Activated naive CD4-positive, alpha-beta T cell treated with anti-CD3 and anti-CD28 coated beads for 36 hours (primary cell): ENCODE data around the gene MITF. TPM values are rescaled to one million over a fixed set of nuclear protein-coding genes. Genes with fewer than 3 reads are reported as not detected.

Experiments
- CTCF ChIA-PET: fragments of 350-600 bp; sonication (Branson Sonifier 250); formaldehyde crosslinking; loops from one replicate; lab custom pipeline; 2021; ENCODE audit warnings: antibody characterized with exemption; lab: Charles Lee
- DNase-seq: peaks from one replicate; pipeline ENCODE4 v3.0.0-alpha.2; 2020
- H3K27ac Mint-ChIP-seq: one replicate; pipeline ENCODE4 v1.8.0; 2021; ENCODE audit warnings: mild to moderate bottlenecking, mixed read lengths
- H3K27me3 Mint-ChIP-seq: one replicate; pipeline ENCODE4 v1.8.0; 2021; ENCODE audit warnings: low read depth, mixed read lengths
- H3K36me3 Mint-ChIP-seq: one replicate; pipeline ENCODE4 v1.8.0; 2021; ENCODE audit warnings: low read depth, mixed read lengths
- H3K4me1 Mint-ChIP-seq: one replicate; pipeline ENCODE4 v1.8.0; 2021; ENCODE audit warnings: low read depth, mixed read lengths
- H3K4me3 Mint-ChIP-seq: one replicate; pipeline ENCODE4 v1.8.0; 2021; ENCODE audit warnings: mild to moderate bottlenecking, moderate library complexity, mixed read lengths
- H3K9me3 Mint-ChIP-seq: one replicate; pipeline ENCODE4 v1.8.0; 2021; ENCODE audit warnings: mixed read lengths
- intact Hi-C: fragments of 100-400 bp; cut with micrococcal nuclease; formaldehyde crosslinking; loops from one replicate; pipeline ENCODE4 v1.15.1; 2023
- total RNA-seq, 2 experiments: library from RNA; stranded (reverse); gene quantifications; one replicate each; pipeline ENCODE4 v1.2.3, GENCODE V29; 2021

The MITF gene
- total RNA-seq, 2 experiments from 2014 or later = not detected

DNA sequence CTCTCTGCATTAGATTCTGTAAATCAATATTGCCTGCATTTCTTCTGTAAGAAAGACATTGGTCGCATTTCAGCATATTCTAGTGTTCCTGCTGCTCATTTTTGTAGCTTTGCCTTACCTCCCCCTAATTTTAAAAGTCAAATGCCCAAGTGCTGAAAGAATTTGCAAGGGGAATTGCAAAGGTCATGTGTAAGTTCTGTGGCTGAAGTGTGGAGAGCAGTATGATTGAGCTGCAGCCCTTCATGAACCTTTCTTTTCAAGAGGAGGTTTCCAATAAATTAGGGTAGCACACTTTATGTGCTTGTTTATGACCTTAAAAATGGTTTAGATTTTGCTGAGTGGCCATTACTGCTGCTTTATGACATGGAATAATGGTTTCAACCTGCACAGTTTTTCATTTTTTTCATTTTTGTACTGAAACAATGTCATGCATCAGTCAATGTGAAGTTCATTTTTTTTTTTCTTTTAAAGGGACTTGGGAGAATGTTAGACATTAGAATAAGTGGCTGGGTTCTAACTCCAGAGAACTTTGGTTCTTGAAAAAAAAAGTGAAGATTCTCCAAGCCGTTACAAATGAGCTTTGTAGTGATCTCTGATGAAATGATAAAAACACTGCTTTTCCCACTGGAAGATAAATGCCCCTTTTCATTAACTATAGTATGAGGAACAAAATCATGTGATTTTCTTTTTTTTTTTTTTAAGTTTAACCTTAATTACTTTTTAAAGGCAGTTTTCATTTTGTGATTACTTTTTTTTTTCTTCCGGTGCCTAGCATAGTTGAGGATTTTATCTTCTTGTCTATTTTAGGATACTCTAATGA lies 99.6 kb downstream of the MITF start:
- Mint-ChIP-seq H3K27me3 (peaks cover 9% of the 10 kb centered on the region), H3K36me3 (no peaks in the 10 kb centered on the region), H3K27ac (no peak overlapping the region), H3K9me3 (peaks cover 8% of the 10 kb centered on the region), H3K4me1 (no peaks in the 10 kb centered on the region), H3K4me3 (no peak overlapping the region)
- intact Hi-C loops = no loop called here
- CTCF ChIA-PET = interaction anchor here (0.6 kb wide), 1 partner anchor 140 kb away, joined by 3 read pairs; no protein-coding TSS in a partner anchor
- DNase-seq = no peak

DNA sequence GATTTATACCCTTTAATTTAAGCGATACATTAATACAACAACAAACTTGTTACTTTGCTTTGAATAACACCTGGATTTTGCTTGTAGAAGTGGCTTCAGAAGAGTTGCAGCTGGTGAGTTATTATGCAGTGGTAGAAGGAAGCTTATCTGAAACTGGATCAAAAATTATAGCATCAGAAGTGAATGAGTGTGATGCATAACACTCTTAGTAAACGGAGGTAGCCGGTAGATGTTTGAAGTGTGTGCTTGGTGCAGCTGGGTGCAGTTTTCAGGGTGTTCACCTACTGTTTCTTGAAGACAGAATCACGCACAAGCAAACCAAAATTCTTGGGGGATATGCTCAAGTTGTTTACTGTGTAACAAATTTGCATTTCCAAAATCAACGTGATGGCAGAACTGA lies 103.1 kb downstream of the MITF start:
- Mint-ChIP-seq H3K9me3 (no peaks in the 10 kb centered on the region), H3K4me1 (no peaks in the 10 kb centered on the region), H3K4me3 (no peak overlapping the region), H3K27ac (no peak overlapping the region), H3K27me3 (peaks cover 9% of the 10 kb centered on the region), H3K36me3 (no peaks in the 10 kb centered on the region)
- CTCF ChIA-PET = no interaction called here
- intact Hi-C loops = no loop called here
- no peak for DNase-seq

DNA sequence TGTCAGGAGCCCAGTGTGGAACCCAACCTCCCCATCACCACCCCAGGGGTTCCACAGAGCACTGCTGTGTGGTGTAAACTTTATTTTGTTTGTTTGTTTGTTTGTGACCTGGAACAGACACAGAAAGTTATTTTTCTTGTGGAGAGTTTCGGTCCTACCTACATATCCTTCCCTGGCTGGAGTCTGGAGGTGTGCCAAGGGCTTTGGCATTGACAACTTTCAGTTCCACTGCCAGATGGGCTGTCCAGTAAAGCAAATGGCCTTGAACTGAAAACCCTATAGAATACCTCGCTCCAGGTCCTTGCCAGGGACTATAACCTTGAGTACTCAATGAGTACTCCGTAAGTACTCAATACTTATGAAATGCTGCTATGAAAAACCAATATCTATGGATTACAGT lies 103.5 kb downstream of the MITF start:
- H3K9me3 Mint-ChIP-seq = no peaks in the 10 kb centered on the region
- no peak overlapping the region for H3K27ac Mint-ChIP-seq
- CTCF ChIA-PET = no interaction called here
- intact Hi-C loops = no loop called here
- no peak for DNase-seq
- H3K4me1 Mint-ChIP-seq = no peaks in the 10 kb centered on the region
- H3K4me3 Mint-ChIP-seq = no peak overlapping the region
- no peaks in the 10 kb centered on the region for H3K36me3 Mint-ChIP-seq
- peaks cover 9% of the 10 kb centered on the region for H3K27me3 Mint-ChIP-seq

DNA sequence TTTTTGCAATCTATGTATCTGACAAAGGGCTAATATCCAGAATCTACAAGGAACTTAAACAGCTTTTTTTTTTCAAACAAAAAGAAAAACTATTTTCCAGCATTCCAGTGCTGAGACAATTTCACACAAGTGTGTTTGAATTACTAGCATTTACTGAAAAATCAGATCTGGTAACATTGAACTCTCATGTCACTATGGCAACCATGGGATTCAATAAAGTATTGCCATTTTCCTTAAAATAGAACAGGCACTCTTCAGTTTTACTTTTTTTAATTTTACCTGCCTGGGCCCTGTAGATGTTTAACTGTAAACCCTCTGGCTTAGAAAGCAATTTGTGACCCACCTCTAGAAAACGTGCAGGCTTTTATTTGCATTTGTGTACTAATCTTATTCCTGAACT lies 105.4 kb downstream of the MITF start:
- no peak overlapping the region for H3K4me3 Mint-ChIP-seq
- no peak overlapping the region for H3K27ac Mint-ChIP-seq
- peaks cover 6% of the 10 kb centered on the region for H3K27me3 Mint-ChIP-seq
- H3K9me3 Mint-ChIP-seq = no peaks in the 10 kb centered on the region
- no peak for DNase-seq
- no peaks in the 10 kb centered on the region for H3K4me1 Mint-ChIP-seq
- no peaks in the 10 kb centered on the region for H3K36me3 Mint-ChIP-seq
- intact Hi-C loops = no loop called here
- CTCF ChIA-PET = interaction anchor here (0.6 kb wide), 1 partner anchor 22 kb away, joined by 5 read pairs; no protein-coding TSS in a partner anchor

DNA sequence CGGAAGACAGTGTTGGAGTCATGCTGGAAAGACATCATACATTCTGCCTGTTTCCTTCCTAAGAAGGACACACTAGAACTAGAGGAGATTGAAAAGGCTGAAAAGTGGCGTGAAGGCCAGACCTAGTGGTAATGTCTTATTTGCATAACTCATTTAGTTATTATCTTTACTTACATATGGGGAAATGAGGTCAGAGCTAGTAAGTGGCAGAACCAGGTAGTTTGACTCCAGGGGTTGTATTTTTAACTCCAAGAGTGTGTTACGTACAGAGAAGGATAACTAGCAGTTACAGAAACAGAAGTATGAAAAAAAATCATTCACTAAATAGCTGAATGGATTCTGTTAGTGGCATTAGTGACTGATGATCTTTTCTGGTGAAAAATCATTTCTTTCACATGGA lies 108.0 kb downstream of the MITF start:
- intact Hi-C loops = no loop called here

DNA sequence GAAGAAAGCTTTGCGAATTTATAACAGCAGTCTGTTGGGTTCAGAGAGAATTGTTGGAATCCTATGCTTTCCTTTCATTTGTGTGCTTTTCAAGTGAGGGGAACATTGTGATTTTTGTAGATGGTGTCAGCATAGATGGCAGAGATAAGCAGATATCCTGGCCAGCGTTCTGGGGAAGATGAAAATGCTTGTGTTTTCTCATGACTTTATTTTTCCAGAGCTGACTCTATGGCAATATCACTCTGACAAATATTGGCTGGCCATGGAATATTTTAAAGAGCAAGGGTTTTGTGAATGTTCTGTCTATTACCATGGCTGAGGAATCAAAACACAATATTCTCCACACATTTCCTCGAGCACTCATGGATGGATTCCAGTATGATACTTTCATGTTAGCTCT lies 108.8 kb downstream of the MITF start:
- H3K9me3 Mint-ChIP-seq = no peaks in the 10 kb centered on the region
- CTCF ChIA-PET = no interaction called here
- H3K4me3 Mint-ChIP-seq = no peak overlapping the region
- H3K4me1 Mint-ChIP-seq = no peaks in the 10 kb centered on the region
- intact Hi-C loops = no loop called here
- no peaks in the 10 kb centered on the region for H3K36me3 Mint-ChIP-seq
- DNase-seq = no peak
- no peaks in the 10 kb centered on the region for H3K27me3 Mint-ChIP-seq
- no peak overlapping the region for H3K27ac Mint-ChIP-seq

More for the DNA sequence above, 108.0 kb downstream of the MITF start:
- Mint-ChIP-seq H3K4me1 (no peaks in the 10 kb centered on the region), H3K36me3 (no peaks in the 10 kb centered on the region), H3K27me3 (no peaks in the 10 kb centered on the region), H3K9me3 (no peaks in the 10 kb centered on the region), H3K4me3 (no peak overlapping the region), H3K27ac (no peak overlapping the region)
- CTCF ChIA-PET = no interaction called here
- no peak for DNase-seq

DNA sequence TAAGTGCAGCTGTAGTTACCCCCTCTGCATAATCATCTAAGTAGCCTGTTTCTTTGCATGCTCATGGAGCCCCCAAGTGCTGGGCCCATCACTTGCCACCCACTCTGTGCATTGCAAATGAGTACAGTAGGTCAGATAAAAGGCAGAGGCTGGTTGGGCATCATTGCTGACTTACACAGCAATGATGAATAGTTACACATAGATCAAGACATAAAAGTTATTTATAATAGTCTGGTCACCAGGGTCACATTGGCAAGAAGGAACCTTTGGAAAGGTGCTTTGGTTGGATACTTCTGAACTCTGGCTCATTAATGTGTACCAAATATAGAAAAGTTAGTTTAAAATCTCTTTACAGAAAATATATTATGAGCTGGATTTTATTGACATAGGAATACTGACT lies 111.6 kb downstream of the MITF start:
- H3K4me3 Mint-ChIP-seq = no peak overlapping the region
- intact Hi-C loops = no loop called here
- no peaks in the 10 kb centered on the region for H3K9me3 Mint-ChIP-seq
- H3K27me3 Mint-ChIP-seq = no peaks in the 10 kb centered on the region
- no peak for DNase-seq
- no peaks in the 10 kb centered on the region for H3K36me3 Mint-ChIP-seq
- CTCF ChIA-PET = no interaction called here
- no peak overlapping the region for H3K27ac Mint-ChIP-seq
- H3K4me1 Mint-ChIP-seq = no peaks in the 10 kb centered on the region

DNA sequence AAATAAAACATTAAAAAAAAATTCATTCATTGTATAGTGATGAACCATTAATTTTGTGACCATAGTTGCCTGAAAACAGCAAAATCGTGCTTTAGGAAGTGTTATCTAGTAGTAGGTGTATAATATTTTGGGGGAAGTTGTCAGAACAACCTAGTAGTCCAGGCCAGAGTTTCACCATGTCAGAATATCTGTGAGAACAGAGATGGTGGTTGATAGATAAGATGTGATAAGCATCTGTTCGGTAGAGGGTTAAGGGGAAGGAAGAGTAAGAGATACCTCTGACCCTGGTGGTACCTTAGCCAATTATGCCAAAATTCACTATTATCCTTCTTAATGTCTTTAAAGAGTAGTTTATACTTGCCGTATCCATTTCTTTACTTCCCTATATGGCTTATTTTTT lies 113.8 kb downstream of the MITF start:
- H3K27ac Mint-ChIP-seq = no peak overlapping the region
- H3K4me3 Mint-ChIP-seq = no peak overlapping the region
- CTCF ChIA-PET = no interaction called here
- H3K4me1 Mint-ChIP-seq = no peaks in the 10 kb centered on the region
- intact Hi-C loops = no loop called here
- DNase-seq = no peak
- H3K36me3 Mint-ChIP-seq = no peaks in the 10 kb centered on the region
- H3K27me3 Mint-ChIP-seq = no peaks in the 10 kb centered on the region
- no peaks in the 10 kb centered on the region for H3K9me3 Mint-ChIP-seq

DNA sequence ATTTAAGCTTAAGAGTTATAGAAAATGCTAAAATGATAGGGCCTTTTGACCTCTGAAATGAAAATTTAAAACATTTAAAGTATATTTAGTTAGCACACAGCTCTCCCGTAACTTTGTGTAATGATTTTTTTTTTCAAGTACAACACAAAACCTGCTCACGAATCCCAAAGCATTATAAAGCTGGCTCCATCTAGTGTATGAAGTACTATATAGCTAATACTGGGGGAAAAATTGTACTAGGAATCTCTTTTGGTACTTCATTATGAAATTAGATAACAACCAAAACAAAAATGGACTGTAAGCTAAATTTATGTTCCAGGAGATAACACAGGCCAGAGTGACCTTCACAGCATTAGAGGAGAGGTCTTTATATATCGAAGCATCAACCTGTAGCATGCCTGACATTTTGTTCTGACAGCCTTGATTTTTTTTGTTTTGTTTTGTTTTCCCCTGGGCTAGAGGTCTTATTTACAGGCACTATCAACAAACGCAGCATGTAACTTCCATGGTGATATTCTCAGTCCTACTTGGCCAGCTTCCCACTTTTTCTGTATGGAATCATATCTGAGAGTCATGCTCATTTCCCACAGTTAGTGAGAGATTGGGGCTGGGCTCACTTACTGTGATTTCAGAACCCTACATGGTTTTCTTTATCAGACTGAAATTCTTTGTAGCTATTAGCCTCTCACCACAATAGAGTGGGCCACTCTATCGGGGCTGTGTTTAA lies 116.3 kb downstream of the MITF start:
- no peaks in the 10 kb centered on the region for H3K9me3 Mint-ChIP-seq

DNA sequence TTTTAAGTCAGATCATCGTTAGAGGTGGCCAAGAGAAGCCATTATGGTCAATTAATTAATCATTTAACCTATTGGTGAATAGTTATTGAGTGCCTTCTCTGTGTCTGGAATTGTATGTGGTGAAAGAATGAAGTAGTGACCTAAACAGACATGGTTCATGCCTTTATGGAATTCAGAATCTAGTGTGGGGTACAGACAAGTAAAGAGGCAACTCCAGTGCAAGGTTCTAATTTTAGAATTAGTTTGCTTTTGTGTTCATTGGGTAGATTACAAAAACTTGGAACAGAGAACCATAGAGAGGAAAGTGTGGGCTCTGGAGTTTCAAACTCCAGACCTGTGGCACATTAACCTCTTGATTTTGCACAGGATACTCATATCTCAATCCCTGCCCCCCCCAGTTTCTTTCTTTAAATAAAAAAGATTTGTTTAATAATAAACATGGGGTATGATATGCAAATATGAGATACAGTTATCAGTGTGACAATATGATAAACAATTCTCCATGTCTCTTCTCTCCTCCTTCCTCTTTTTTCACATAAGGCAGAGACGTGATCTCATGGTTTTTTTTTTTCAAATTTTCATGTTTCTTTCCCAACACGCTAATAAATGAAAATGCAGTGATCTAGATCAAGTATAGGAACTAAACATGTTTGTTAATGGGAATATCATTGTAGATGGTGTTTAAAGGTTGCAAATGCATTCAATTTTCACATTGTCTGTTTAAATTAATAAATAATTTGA lies 117.9 kb downstream of the MITF start:
- Mint-ChIP-seq H3K9me3 (no peaks in the 10 kb centered on the region), H3K27ac (no peak overlapping the region), H3K27me3 (no peaks in the 10 kb centered on the region), H3K4me1 (no peaks in the 10 kb centered on the region), H3K4me3 (no peak overlapping the region), H3K36me3 (no peaks in the 10 kb centered on the region)
- CTCF ChIA-PET = no interaction called here
- intact Hi-C loops = no loop called here
- DNase-seq = no peak

More for the DNA sequence above, 116.3 kb downstream of the MITF start:
- Mint-ChIP-seq H3K36me3 (no peaks in the 10 kb centered on the region), H3K4me1 (no peaks in the 10 kb centered on the region), H3K27me3 (no peaks in the 10 kb centered on the region), H3K27ac (no peak overlapping the region), H3K4me3 (no peak overlapping the region)
- CTCF ChIA-PET = interaction anchor here (0.6 kb wide), 1 partner anchor 13 kb away, joined by 3 read pairs; no protein-coding TSS in a partner anchor
- no peak for DNase-seq
- intact Hi-C loops = no loop called here

DNA sequence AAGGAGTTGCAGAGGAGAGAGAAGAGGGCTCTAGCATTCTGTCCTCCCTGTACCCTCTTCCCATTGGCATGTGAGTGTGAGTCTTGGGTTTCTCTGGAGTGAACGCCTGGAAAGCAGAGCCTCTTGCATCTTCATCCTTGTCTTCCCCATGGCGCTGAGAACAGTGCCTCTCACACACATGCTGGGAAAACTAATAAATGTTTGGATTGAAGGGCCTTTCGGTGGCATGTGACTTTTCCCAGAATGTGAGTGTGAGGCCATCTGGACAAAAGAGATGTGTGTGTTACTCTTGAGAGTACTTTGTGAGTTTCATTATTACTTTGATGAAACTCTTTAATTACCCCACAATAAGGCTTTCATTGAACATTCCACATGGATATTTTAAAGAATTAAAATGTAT lies 122.3 kb downstream of the MITF start:
- DNase-seq = no peak
- no peaks in the 10 kb centered on the region for H3K9me3 Mint-ChIP-seq
- CTCF ChIA-PET = no interaction called here
- H3K4me3 Mint-ChIP-seq = no peak overlapping the region
- H3K27me3 Mint-ChIP-seq = no peaks in the 10 kb centered on the region
- no peaks in the 10 kb centered on the region for H3K36me3 Mint-ChIP-seq
- intact Hi-C loops = no loop called here
- no peaks in the 10 kb centered on the region for H3K4me1 Mint-ChIP-seq
- H3K27ac Mint-ChIP-seq = no peak overlapping the region

DNA sequence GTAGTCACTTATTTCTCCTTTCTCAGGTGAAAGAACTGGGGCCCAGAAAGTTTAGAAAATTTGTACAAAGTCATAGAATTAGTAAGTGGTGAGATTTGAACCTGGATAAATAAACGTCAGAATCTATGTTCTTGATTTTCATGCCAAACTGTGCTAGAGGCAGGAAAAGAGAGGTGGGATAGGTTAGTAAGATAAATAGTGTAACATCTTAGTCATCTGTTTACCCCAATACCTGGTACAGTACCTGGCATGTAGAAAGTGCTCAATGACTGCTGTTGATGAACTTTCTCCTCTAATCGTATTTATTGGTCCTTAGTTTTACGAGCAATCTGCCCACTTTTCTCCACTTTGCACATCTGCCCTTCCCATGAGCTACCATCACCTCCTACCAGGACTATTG lies 124.9 kb downstream of the MITF start:
- Mint-ChIP-seq H3K27me3 (peaks cover 2% of the 10 kb centered on the region), H3K36me3 (no peaks in the 10 kb centered on the region), H3K4me1 (no peaks in the 10 kb centered on the region), H3K4me3 (no peak overlapping the region), H3K9me3 (no peaks in the 10 kb centered on the region), H3K27ac (no peak overlapping the region)
- CTCF ChIA-PET = interaction anchor here (0.6 kb wide), 1 partner anchor 392 kb away, joined by 3 read pairs; no protein-coding TSS in a partner anchor
- no peak for DNase-seq
- intact Hi-C loops = no loop called here
